Fibroblast of lung (primary cell): ENCODE data around the gene COPA. TPM values are rescaled to one million over a fixed set of nuclear protein-coding genes. Genes with fewer than 3 reads are reported as not detected.

ENCODE experiments used
- DNase-seq, 2 donors: peaks; one replicate each; pipeline versions ENCODE4 v3.0.0 to v3.0.0-alpha.2; 2010; ENCODE audit warnings: low read depth in 2 of 2
- H2AFZ ChIP-seq: 2 replicates; pipeline ENCODE4 v1.5.1; 2012; ENCODE audit warnings: low read length, control low read depth, inconsistent platforms
- H3K27ac ChIP-seq: 2 replicates; pipeline ENCODE4 v1.5.1; 2011; ENCODE audit warnings: low read length, control low read depth; ENCODE audit not compliant: insufficient read depth
- H3K27me3 ChIP-seq: 2 replicates; pipeline ENCODE4 v1.5.1; 2011; ENCODE audit warnings: mild to moderate bottlenecking, low read length; ENCODE audit not compliant: control insufficient read depth, insufficient read depth
- H3K36me3 ChIP-seq: 2 replicates; pipeline ENCODE4 v1.5.1; 2011; ENCODE audit warnings: low read length; ENCODE audit not compliant: control insufficient read depth, insufficient read depth
- H3K4me1 ChIP-seq: 2 replicates; pipeline ENCODE4 v1.5.1; 2011; ENCODE audit warnings: low read length; ENCODE audit not compliant: control insufficient read depth, insufficient read depth; ENCODE audit errors: extremely low read depth
- H3K4me2 ChIP-seq: 2 replicates; pipeline ENCODE4 v1.5.1; 2011; ENCODE audit warnings: low read length, control low read depth; ENCODE audit not compliant: insufficient read depth; ENCODE audit errors: extremely low read depth
- H3K4me3 ChIP-seq, 4 experiments: fragments of 200-600 bp in 1 of 4; sonication (generic) in 1 of 4; replicated peaks in 1 of 4; 2 replicates each; pipeline ENCODE4 v1.5.1; 2011 to 2016; ENCODE audit warnings: low read length in 4 of 4, low read depth in 3 of 4, mild to moderate bottlenecking in 3 of 4, control low read depth in 2 of 4, inconsistent platforms in 1 of 4, mixed read lengths in 1 of 4; ENCODE audit not compliant: insufficient read depth in 1 of 4; ENCODE audit errors: control extremely low read depth in 1 of 4
- H3K79me2 ChIP-seq: 2 replicates; pipeline ENCODE4 v1.5.1; 2012; ENCODE audit warnings: mild to moderate bottlenecking, low read length, inconsistent platforms; ENCODE audit not compliant: control insufficient read depth, insufficient read depth
- H3K9ac ChIP-seq: 2 replicates; pipeline ENCODE4 v1.5.1; 2011; ENCODE audit warnings: mild to moderate bottlenecking, low read length, control low read depth; ENCODE audit not compliant: insufficient read depth
- H3K9me3 ChIP-seq: 2 replicates; pipeline ENCODE4 v1.5.1; 2012; ENCODE audit warnings: low read depth, low read length; ENCODE audit not compliant: control insufficient read depth, insufficient read depth
- H4K20me1 ChIP-seq: 2 replicates; pipeline ENCODE4 v1.5.1; 2011; ENCODE audit warnings: low read length; ENCODE audit not compliant: control insufficient read depth, insufficient read depth; ENCODE audit errors: extremely low read depth
- EZH2 ChIP-seq: IDR thresholded peaks from 2 replicates; pipeline ENCODE4 v1.5.1; 2012; ENCODE audit warnings: low read length, control low read depth, mild to moderate bottlenecking; ENCODE audit errors: missing control alignments
- polyA plus RNA-seq, 2 donors: library from polyadenylated mRNA; depleted of rRNA in 1 of 2; stranded (reverse) in 1 of 2; unstranded in 1 of 2; fragments of >200 nt; gene quantifications; 2 replicates each; pipeline ENCODE4 v1.2.1, GENCODE V29; 2011 to 2012; ENCODE audit warnings: missing spikeins in 1 of 2
- total RNA-seq: library from RNA; depleted of rRNA; stranded (reverse); fragments of >200 nt; gene quantifications from 2 replicates; pipeline ENCODE4 v1.2.1, GENCODE V29; 2014
- TF ChIP-seq, protein P1 (sequence below), 2 donors: IDR thresholded peaks in 1 of 2; conservative IDR thresholded peaks in 1 of 2; 1 replicate in 1 of 2; 2 replicates in 1 of 2; pipeline ENCODE4 v1.5.1; 2011 to 2012; ENCODE audit warnings: low read length in 2 of 2, control low read depth in 1 of 2, inconsistent platforms in 1 of 2, low read depth in 1 of 2, mild to moderate bottlenecking in 1 of 2

Gene COPA
- total and polyA plus RNA-seq, 2 donors (not counting 1 experiment from before 2014, with no cell fraction given): 276 to 316 TPM

DNA sequence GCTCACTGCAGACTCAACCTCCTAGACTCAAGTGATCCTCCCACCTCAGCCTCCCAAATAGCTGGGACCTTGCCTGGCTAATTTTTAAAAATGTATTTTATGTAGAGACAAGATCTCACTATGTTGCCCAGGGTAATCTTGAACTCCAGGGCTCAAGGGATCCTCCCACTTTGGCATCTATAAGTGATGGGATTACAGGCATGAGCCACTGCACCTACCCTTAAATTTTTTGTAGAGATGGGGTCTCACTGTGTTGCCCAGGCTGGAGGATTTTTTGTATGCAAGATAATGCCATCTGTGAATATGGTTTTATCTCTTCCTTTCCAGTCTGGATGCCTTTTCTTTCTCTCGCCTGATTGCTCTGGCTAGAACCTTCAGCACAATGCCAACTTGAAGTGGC lies 72.0 kb downstream of the COPA start:
- TF ChIP-seq, protein P1, sequence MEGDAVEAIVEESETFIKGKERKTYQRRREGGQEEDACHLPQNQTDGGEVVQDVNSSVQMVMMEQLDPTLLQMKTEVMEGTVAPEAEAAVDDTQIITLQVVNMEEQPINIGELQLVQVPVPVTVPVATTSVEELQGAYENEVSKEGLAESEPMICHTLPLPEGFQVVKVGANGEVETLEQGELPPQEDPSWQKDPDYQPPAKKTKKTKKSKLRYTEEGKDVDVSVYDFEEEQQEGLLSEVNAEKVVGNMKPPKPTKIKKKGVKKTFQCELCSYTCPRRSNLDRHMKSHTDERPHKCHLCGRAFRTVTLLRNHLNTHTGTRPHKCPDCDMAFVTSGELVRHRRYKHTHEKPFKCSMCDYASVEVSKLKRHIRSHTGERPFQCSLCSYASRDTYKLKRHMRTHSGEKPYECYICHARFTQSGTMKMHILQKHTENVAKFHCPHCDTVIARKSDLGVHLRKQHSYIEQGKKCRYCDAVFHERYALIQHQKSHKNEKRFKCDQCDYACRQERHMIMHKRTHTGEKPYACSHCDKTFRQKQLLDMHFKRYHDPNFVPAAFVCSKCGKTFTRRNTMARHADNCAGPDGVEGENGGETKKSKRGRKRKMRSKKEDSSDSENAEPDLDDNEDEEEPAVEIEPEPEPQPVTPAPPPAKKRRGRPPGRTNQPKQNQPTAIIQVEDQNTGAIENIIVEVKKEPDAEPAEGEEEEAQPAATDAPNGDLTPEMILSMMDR (conservative IDR thresholded peaks at IDR 0.05 in 1 of 2, IDR thresholded peaks at IDR 0.05 in 1 of 2; ENCODE audit: low read depth in 1 of 2, low read length in 2 of 2): no peak
- no peak for TF ChIP-seq EZH2
- Histone ChIP-seq H3K4me1 (no peaks in the 10 kb centered on the region), H3K9me3 (no peaks in the 10 kb centered on the region)

DNA sequence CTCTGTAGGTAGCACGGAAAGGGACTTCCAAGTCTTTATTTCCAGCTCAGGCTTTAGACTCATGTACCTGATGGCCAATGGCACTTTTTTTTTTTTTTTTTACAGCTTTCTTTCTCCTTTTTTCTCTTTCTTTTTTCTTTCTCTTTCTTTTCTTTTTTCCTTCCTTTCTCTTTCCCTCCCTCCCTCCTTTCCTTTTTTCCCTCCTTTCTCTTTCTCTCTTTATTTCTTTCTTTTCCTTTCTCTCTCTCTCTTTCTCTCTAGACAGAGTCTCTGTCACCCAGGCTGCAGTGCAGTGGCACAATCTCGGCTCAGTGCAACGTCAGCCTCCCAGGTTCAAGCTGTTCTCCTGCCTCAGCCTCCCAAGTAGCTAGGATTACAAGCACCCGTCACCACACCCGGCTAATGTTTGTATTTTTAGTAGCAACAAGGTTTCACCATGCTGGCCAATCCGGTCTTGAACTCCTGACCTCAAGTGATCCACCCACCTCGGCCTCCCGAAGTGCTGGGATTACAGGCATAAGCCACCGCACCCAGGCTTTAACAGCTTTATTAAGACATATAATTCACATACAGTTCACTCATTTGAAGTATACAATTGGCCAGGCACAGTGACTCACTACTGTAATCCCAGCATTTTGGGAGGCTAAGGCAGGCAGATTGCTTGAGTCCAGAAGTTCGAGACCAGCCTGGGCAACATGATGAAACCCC lies 75.6 kb downstream of the COPA start:
- no peaks in the 10 kb centered on the region for H3K27me3 ChIP-seq
- DNase-seq: no peak
- TF ChIP-seq, protein P1 (conservative IDR thresholded peaks at IDR 0.05 in 1 of 2, IDR thresholded peaks at IDR 0.05 in 1 of 2; ENCODE audit: low read depth in 1 of 2, low read length in 2 of 2): no peak
- no peak overlapping the region for H3K9ac ChIP-seq
- no peaks in the 10 kb centered on the region for H3K9me3 ChIP-seq
- H3K4me3 ChIP-seq: no peak overlapping the region
- H3K4me2 ChIP-seq: no peak overlapping the region
- no peak overlapping the region for H2AFZ ChIP-seq
- no peak overlapping the region for H3K27ac ChIP-seq
- H3K79me2 ChIP-seq: no peaks in the 10 kb centered on the region
- no peaks in the 10 kb centered on the region for H4K20me1 ChIP-seq
- no peaks in the 10 kb centered on the region for H3K36me3 ChIP-seq
- H3K4me1 ChIP-seq: peaks cover 3% of the 10 kb centered on the region

More for the DNA sequence above, 72.0 kb downstream of the COPA start:
- no peak overlapping the region for H3K9ac ChIP-seq
- no peaks in the 10 kb centered on the region for H3K79me2 ChIP-seq
- H3K27me3 ChIP-seq: no peaks in the 10 kb centered on the region
- H3K4me2 ChIP-seq: no peak overlapping the region
- H4K20me1 ChIP-seq: no peaks in the 10 kb centered on the region
- no peak for DNase-seq
- H2AFZ ChIP-seq: no peak overlapping the region
- no peaks in the 10 kb centered on the region for H3K36me3 ChIP-seq
- no peak overlapping the region for H3K4me3 ChIP-seq
- no peak overlapping the region for H3K27ac ChIP-seq

DNA sequence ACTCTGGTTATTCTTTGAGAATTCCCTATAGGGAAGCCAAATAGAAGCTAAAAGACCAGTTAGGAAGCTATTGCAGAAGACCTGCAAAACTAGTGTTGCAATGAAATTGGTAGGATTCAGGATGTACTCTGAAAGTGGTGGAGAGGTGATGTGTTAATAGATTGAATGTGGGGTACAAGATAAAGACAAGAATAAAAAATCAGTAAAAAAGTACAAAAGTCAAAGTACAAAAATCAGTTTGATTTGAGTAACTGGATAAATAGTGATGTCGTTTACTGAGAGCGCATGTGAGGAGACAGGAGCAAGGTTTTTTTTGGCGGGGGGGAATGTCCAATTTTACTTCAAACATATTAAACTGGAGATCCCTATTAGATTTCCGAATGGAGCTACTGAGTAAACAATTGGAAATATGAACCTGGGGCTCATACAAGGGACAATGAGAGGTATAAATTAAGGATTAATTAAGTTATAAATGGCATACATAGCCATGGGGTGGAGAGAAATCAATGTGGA lies 78.2 kb downstream of the COPA start:
- no peaks in the 10 kb centered on the region for H3K9me3 ChIP-seq
- no peak for DNase-seq
- H2AFZ ChIP-seq: no peak overlapping the region
- no peak overlapping the region for H3K4me2 ChIP-seq
- H3K27me3 ChIP-seq: no peaks in the 10 kb centered on the region
- TF ChIP-seq EZH2: no peak
- TF ChIP-seq, protein P1 (conservative IDR thresholded peaks at IDR 0.05 in 1 of 2, IDR thresholded peaks at IDR 0.05 in 1 of 2; ENCODE audit: low read depth in 1 of 2, low read length in 2 of 2): no peak
- no peaks in the 10 kb centered on the region for H4K20me1 ChIP-seq
- H3K27ac ChIP-seq: no peak overlapping the region
- H3K4me1 ChIP-seq: peaks cover 4% of the 10 kb centered on the region
- H3K79me2 ChIP-seq: peaks cover 16% of the 10 kb centered on the region
- no peak overlapping the region for H3K4me3 ChIP-seq
- H3K9ac ChIP-seq: no peak overlapping the region
- no peaks in the 10 kb centered on the region for H3K36me3 ChIP-seq
